ENCODE results near the gene RNF26.

The RNF26 gene

DNA sequence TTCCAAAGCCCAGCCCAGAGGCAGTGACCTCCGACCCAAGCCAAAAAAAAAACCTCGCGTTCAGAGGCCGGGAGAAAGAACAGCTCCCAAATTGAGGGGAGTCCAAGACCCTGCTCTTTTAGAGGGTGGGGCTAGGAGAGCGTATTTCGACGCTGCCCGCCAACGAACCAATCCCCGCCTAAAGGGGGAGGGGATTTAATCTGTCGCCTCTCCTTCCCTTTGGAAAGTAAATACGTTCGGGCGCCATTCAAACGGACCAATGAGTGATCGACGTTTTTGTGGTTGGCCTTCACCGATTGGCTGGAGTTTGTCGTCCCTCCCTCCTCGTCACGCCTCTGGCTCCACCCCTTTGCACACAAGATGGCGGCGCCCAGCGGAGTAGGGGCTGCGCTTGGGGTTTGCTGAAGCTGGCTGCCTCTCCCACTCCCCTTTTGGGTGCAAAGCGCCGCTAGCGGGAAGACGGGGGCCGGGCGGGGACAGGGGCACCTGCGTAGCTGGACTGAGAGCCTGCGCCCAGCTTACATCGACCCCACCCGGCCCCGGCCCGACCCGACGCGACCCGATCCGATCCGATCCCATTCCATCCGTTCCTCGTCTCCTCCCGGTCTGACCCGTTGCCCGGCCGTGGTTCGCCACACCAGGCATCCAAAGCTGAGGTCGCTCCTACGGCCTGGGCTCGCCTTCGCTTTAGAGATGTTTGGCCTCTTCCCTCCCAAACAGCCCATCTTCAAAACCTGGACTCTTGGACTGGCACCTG, at the start of gene RNF26:
TSS of gene RNF26 (plus strand) at position 354 of the 757 bp plus-strand sequence. CDS start 596 bp downstream, outside the sequence.
- peak; percentile 99 for DNase-seq (ENCODE audit: low read depth)

GRCh38 chr11:119285431-119285830, 48.9 kb upstream of the RNF26 start:
- no peak for DNase-seq (ENCODE audit: low read depth)

DNA sequence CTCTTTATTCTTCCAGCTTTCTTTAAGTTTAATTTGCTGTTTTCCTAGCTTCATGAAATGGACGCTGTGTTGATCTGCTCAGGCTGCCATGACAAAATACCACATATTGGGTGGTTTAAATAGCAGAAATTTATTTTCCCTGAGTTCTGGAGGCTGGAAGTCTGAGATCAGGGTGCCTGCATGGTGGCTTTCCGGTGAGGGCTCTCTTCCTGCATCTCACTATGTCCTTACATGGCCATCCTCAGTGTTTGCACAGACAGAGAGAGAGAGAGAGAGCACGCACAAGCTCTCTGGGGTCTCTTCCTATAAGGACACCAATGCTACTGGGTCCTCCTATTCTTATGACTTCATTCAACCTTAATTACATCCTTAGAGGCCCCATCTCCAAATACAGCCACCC, 46.1 kb upstream of the RNF26 start:
- no peak for DNase-seq (ENCODE audit: low read depth)

DNA sequence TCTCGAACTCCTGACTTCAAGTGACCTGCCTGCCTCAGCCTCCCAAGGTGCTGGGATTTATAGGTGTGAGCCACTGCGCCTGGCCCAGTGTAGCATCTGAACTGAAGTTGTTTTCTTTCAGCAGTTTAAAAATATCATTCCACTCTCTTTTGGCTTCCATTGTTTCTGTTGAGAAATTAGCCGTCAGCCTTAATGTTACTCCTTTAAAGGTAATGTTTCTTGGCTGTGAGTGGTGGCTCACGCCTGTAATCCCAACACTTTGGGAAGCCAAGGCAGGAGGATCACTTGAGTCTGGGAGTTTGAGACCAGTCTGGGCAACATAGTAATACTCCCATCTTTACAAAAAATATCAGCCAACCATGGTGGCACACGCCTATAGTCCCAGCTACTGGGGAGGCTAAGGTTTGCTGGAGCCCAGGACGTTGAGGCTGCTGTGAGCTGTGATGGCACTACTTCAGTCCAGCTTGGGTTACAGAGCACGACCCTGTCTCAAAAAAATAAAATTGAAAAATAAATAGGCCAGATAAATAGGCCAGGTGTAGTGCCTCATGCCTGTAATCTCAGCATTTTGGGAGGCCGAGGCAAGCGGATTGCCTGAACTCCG, 43.3 kb upstream of the RNF26 start:
- no peak for DNase-seq (ENCODE audit: low read depth)

- no peak for DNase-seq (ENCODE audit: low read depth)
These were observed 40.9 kb upstream of the RNF26 start for GRCh38 chr11:119293461-119293860.

GRCh38 chr11:119295178-119295577, 39.1 kb upstream of the RNF26 start:
- DNase-seq (ENCODE audit: low read depth) = peak; percentile 40

GRCh38 chr11:119297938-119298337, 36.4 kb upstream of the RNF26 start:
- DNase-seq (ENCODE audit: low read depth) = no peak

- no peak for DNase-seq (ENCODE audit: low read depth)
These were observed 35.6 kb upstream of the RNF26 start for GRCh38 chr11:119298726-119299125.

DNA sequence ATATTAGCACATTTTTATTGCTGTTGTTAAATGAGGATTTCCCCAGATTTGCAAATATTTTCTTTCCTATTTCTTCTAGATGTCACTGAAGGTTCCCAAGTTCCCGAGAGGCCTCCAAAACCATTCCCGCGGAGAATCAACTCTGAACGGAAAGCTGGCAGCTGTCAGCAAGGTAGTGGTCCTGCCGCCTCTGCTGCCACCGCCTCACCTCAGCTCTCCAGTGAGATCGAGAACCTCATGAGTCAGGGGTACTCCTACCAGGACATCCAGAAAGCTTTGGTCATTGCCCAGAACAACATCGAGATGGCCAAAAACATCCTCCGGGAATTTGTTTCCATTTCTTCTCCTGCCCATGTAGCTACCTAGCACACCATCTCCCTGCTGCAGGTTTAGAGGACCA, 34.9 kb upstream of the RNF26 start:
- no peak for DNase-seq (ENCODE audit: low read depth)

DNA sequence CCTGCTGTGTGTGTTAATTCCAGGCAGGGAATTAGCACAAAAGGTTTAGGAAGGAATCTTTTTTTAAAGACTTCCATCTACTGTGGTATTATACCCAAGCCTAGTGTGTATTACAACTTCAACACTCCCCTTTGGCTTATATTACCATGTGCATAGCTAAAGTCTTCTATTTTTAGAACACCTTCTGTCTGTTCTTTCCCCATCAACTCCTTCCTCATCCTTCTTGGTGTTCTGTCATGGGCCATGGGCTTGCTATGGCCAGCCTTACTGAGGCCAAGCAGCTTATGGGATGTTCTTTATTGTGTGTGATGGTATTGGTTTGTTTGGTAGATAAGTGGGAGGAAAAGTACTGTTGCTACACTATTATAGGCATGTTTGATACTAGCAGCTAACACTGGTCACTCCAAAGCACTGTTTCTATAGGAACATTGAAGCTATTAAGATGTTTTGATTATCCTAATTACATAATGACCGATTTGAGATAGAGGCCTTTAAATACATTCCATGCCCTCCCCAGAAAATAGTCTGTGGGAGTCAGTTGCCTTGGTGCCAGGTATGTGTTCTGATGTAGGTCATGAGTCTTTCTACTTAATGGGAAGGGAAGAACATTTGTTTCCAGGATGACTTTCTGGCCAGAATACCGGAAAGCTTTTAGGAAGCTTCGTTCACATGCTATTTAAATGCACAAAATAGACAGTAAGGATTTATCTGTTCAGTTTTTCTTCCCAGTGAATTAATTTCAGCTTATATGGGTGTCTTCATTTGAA, 33.9 kb upstream of the RNF26 start:
- DNase-seq (ENCODE audit: low read depth) = no peak

DNA sequence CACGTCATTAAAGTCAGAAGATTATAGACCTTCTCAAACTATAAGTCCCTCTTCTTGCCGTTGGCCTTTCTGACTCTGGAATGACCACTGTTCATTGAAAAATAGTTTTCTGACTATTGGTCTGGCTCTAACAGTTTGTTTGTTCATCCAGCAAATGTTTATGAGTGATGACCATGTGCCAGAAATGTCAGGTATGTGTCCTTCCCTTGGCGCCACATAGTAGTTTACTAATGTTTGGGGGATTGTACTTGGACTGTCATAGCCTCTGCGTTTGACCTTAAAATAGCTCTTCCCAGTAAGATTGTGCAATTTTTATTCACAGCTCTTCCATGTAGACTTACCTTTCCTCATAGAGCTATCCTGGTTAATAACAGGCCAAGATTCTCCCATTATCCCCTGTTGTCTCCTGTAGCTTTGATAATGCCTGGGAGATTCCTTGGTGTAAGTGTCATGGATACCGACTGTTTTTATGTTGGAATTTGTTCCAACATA, 31.1 kb upstream of the RNF26 start:
- DNase-seq (ENCODE audit: low read depth) = no peak

DNA sequence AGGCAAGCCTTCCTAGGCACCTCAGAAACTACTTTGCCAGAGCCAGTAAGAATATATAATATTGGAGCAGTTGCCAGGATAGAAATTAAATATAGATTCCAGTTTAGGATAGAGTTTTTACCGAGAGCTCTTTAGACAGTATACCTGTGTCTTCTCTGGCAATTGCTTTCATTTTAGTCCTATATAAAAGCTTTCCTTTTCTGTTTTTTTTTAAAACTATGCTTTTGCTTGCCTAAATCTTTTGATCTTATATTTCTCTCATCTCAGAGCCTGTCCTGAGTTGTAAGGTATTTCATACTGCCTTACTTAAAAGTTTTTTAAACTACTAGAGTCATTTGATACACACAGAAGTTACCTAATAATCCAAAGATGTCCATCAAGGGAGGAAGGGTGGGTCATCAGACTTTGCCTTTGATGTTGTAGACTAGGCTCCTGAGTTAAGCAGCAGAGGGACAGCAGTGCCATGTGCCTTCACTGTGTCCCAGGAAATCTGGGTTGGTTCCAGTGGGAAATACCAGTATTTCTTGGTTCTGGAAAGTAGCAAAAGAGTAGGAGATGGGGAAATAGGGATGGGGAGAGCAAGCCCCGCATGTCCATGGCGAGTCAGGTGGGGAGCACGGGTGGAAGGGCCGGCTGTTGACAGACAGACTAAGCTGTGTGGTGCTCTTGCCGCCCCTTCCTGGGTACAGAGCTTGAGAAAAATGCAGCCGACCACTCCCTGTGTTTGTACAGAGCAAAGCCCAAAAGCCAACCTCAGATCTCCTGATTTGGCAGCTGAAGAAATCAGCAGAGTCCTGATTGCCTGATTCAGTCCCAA, 28.6 kb upstream of the RNF26 start:
- DNase-seq (ENCODE audit: low read depth) = no peak

DNA sequence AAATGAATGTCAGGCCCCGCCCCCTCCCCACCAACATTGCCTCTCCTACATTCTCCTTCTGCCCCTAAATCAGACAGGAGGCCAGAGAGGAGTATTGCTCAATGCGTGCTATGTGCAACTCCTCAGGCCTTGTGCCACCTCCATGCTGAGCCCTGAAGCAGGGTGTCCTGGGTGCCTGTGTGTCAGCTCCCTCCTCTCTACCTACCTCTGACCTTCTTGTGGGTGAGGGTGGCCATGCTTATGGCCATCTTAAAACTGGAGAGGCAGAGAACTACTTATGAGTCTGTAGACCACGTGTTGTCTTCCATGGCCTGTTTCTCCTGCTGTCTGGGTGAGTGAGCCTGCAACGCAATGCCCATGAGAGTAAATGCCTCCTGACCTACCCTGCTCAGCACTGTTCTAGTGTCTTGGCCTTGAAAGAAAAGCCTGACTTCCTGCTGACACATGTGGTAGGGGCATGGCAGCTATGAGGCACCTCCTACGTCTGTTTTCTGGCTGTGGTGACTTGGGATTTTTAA, 27.9 kb upstream of the RNF26 start:
- peak; percentile 20 for DNase-seq (ENCODE audit: low read depth)

DNA sequence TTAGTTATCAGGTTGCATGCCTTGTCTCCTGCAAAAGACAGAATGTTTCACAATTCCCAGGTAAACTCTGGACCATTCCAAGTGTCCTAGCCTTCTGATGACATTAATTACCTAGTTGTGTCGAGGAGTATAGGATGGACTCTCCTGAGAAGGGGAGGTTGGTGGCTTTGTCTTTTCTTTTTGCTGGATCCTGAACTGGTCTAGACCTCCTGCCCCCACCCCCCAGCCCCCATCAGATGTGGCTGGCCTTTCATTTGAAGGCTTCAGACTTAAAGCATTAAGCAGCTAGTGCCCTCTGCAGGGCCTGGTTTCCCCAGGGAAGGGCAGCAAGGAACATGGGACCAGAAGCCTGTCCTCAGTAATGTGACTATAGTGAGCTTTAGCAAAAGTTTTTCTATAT, 27.1 kb upstream of the RNF26 start:
- no peak for DNase-seq (ENCODE audit: low read depth)

- no peak for DNase-seq (ENCODE audit: low read depth)
These were observed 26.4 kb upstream of the RNF26 start for GRCh38 chr11:119307974-119308373.

DNA sequence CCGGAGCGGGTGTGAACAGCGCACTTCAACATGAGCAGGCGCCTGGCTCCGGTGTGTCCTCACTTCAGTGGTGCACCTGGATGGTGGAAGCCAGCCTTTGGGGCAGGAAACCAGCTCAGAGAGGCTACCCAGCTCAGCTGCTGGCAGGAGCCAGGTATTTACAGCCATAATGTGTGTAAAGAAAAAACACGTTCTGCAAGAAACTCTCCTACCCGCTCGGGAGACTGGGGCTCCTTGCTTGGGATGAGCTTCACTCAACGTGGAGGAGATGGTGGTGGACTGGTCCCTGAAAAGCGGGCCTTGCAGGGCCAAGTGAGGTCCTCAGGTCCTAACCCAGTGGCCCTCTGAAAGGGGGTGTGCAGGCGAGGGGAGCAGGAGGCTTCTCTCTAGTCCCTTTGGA, 24.9 kb upstream of the RNF26 start:
- no peak for DNase-seq (ENCODE audit: low read depth)

DNA sequence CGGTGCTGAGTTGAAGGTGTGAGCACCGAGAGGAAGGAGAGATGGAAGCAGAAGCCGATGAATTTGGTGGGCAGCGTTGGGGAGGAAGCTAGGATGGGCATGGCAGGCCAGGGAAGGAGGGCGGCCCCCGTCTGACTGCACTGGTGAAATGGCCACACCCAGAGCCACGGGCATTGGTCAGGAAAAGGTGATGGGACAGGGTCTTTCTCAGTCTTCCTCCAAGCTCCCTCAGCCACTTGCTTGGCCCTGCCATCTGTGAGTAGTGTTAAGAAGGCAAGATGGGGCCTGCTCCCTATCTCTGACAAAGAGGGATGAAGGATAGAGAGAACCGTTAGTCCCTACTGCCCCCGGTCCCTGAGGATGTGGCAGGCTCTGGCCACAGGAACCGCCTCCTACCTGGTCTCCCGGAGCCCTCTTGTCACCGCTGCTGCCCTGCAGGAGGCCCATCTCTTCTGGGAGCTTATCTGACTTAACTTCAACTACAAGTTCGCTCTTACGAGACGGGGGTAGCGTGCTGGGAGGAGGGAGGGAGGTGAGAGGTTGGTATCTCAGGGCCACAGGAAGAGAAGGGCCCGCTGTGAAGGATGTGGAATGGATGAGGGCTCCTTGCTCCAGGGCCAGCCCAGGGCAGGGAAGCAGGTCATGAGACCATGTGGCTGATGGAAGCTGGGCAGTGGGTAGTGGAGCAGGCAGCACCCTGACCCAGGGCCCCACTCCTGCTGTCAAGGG, 24.2 kb upstream of the RNF26 start:
- DNase-seq (ENCODE audit: low read depth) = no peak

- no peak for DNase-seq (ENCODE audit: low read depth)
These were observed 23.7 kb upstream of the RNF26 start for GRCh38 chr11:119310682-119311052.

GRCh38 chr11:119314726-119315125, 19.6 kb upstream of the RNF26 start:
- DNase-seq (ENCODE audit: low read depth) = no peak

- DNase-seq (ENCODE audit: low read depth) = peak; percentile 18
These were observed 19.0 kb upstream of the RNF26 start for GRCh38 chr11:119315131-119316015.

Measured in ELR (cell line).